ENCODE results near the gene NEDD4L.
"Not testable (repeated sequence)": the region's sequence is repeated elsewhere in the genome, so short reads cannot be mapped to it uniquely, and the experiment has no call there.

NEDD4L gene

DNA sequence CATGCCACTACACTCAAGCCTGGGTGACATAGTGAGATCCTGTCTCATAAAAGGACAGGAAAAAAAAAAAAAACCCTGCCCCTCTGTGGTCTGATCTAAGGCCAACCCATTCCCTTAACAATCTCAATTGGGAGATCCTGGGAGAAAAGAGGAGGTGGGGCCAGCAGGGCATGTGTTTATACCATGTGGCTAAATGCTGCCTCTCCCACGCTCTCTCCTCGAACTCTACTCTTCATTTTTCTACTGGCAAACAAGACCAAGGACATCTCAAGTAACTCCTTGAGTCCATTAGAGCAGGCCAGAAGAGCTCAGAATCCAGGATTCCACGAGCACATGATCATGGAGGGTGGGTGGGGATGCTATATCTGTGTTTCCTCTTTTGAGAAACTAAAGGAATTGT, 16.7 kb upstream of the NEDD4L start:
- no peak for DNase-seq

DNA sequence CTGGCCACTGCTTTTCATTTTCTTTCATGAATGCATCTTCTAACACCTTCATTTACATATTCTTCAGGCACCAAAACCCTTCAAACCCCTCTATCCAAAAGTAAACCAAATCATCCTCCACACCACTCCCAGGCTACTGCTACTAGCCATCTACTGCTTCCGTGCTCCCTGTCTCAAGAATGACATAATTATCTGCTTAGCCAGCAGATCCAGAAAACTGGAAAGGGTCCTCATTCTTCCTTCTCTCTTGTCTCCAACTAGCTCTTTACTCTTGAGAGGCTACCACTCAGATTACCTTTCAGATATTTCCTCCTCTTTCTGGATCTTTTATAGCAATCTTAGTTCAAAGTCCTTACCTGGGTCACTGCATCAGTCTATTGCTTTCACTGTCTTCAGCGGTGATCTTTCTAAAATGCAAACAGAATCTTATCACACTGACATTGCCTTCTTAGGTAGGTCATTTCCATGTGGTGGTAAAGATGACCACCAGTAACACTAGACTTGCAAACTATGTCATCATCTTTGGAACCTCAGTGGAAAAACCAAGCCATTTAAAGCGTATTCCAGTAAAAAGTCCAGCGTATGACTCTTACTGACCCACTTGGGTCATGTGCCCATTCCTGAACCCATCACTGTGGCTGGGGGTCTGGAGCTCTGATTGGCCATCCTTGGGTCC, 15.8 kb upstream of the NEDD4L start:
- DNase-seq = no peak

DNA sequence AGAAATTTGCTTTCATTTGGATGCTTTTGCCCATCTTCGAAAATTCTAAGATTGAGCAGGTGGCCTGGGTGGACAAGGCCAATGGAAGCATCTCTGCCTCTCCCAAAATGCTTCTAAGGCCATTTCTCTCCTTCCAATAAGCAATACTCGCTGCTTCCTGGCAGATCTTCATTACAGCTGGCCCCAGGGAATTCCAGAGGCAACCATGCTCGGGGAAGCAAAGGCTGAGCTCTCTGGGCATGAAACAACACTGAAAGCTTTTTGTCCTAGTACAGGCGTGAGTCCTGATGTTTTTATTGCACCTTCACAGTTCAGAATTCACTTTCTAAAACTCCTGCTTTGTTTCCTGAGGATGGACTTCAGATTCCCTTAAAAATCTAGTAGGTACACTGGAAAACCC, 11.8 kb upstream of the NEDD4L start:
- no peak for DNase-seq

DNA sequence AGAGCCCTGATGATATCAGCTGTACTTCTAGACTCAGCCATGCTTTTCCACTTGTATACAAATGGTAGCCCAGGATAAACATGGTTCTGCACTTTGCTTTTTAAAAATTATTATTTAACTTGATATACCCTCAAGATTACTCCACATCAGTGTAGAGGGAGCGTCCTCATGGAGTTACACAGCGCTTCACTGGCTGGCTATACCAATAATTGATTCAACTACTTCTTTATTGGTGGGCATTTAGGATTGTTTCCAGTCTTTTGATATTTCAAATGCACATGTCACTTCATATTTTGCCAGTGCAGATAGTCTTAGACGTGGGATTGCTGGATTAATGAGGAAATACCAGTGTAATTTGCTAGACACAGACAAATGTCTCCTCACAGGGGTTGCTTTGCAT, 10.8 kb upstream of the NEDD4L start:
- DNase-seq = no peak

DNA sequence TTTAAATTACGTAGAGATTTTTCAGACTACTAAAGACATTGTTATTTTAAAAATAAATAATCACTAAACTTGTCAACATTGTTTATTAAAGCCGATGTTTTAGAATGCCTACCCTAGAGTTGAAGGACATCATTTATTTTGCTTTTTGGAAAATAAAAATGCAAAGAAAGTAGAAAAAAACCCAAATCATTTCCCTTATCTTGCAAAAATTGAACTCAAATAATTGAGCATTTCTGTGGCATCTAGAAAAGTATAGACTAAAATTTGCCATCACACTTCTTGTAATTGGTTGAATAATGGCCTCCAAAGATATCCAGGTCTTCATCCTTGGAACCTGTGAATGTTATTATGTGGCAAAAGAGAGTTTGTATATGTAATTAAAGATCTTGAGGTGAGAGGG, 9.7 kb upstream of the NEDD4L start:
- DNase-seq = no peak

DNA sequence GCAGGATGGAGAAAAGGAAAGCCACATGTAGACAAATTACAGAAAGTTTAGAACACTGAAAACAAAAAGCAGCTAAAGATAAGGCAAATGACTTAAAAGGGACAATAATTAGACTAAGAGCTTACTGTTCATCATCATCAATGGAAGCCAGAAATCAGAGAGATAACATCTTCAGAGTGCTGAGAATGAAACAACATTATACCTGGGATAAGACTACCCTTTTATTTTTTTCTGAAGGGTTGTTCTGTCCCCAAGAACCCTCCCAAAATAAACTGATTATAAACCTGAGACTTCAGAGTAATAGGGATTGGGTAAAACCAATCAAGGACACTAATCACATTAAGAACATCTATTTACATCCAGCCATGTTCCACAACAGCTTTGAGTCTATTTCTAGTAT, 6.9 kb upstream of the NEDD4L start:
- no peak for DNase-seq

DNA sequence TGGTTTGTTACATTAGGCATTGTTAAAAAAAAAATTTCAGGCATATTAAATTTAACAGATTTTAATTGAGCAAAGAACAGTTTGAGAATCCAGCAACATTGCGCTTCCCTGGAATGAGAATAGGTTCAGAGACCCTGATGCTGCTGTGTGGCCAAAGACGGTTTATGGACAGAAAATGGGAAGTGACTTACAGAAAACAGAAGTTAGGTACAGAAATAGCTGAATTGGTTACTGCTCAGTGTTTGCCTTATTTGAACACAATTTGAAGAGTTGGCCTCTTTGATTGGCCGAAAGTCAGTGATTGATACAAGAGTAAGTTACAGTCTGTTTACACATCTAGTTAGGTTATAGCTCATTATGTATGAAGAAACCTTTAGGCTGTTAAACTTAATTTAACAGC, 6.0 kb upstream of the NEDD4L start:
- no peak for DNase-seq

DNA sequence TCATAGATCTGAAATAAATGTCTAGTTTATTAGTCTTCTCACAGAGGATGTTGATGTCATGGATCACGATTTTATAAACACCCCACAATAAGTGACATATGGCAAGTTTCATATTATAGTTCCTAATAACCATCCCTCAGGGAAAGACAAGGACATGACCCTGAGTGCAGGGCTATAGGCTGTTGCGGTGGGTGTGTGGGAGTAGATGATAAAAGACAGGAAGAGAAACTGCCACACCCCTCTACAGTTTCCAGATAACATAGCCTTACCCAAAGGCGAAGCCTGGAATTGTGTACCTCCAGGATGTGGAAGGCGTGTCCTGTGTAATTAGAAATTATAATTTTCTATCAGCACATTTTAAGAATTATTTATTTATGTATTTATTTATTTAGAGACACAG, 2.4 kb upstream of the NEDD4L start:
- no peak for DNase-seq

DNA sequence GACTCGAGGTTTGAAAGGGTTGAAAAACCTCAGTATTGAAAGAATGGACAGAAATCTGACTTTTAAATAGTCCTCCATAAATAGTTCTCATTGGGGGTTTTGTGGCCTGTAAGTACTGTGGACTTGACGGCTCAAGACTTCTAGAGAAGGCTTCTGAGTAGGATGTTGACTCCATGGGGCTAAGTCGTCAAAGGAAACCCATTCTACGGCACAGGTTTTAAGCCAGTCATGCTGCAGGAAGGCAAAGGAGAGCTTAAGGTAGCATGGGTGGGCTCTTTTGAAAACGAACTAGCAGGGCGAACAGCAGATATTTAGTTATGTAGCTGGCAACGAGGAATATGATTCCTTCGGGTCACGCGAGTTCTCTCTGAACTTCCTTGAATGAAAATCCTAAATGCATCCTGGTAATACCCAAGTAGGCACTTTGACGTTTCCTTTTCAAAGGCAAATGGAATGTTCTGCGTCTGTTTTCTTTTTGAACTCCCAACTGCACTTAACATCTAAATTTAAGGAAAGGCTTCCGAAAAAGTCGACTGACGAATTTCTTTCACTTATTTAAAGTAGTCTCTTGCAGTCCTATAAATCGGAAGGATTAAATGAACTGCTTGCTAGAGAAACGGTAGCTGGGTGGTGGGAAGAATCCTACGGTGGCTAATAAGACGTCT, 1.1 kb upstream of the NEDD4L start:
- DNase-seq = no peak

DNA sequence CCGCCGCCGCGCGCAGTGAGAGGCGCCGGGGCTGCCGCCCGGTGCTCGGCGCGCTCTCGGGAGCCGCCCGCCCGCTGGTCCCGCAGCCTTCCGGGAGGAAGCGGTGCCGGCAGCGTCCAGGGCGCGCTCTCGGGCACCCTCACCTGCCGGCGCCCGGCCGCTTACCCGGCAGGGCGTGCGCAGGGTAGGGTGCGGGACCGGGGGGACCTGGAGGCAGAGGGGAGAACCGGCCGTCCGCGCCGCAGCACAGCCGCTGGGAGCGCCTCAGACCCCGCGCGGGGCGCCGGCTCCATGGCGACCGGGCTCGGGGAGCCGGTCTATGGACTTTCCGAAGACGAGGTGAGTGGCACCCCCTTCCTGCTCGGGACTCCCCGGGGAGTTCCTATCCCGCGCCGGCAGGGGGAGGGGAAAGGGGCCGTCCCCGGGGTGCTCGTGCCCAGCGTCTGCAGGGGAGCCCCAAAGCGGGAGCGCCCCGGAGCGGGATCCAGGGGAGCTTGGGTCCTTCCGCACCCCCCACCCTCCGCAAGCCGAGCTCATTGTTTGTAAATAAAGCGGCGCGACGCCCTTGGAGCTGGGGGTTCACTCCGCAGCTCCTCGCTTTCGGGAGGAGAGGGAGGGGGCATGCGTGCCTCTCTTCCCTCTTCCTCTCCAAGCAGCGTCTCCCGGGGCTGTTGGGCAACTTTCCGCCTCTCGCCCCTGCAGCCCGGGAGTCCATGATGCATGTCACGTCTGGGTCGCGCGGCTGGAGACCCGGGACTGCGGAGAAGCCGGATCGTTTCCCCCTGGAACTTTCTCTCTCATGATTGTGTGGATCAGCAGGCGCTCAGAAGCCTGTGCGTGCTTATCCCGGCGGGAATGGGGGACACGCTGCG, 580 bp downstream of the NEDD4L start:
- peak; percentile 11 to 35 for DNase-seq

DNA sequence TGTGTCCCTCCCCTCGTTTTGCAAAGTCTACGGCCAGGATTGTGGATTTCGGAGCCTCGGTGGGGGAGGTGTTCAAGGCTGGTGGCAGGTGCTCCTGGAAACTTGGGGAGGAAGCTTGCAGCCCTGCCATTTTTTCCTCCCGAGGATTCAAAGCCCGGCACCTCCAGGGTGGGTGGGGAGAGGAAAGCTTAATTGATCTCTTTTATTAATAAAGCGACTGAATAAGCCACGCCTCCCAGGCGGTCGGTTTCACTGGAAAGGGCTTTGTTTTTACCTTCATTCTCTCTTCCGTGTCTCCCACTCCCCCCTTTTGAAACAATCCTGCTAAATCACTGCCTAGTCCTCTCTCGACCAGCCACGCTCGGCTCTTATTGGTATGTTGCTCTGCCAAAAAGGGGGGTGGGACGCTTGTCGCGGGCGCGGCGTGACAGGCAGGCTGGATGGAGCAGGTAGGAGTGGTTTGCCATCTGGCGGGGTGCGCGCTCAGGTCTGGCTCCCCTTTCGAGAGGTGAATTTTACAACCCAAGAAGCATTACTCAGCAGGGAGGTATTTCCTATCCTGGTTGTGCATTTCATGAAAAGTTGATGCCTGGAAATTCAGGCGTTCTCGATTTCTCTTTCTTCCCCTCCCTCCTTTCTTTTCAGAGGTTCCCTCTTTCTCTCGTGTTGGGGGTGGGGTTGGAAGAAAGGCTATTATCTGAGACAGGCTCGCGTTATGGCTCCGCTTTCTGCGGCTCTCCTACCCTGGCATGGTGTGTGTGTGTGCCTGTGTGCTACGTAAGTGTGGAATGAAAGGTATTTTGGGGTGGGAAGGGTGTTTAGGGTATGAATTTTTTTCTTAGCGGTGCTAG, 1.4 kb downstream of the NEDD4L start:
- DNase-seq = peak in 1 of 2 donors; percentile 6

DNA sequence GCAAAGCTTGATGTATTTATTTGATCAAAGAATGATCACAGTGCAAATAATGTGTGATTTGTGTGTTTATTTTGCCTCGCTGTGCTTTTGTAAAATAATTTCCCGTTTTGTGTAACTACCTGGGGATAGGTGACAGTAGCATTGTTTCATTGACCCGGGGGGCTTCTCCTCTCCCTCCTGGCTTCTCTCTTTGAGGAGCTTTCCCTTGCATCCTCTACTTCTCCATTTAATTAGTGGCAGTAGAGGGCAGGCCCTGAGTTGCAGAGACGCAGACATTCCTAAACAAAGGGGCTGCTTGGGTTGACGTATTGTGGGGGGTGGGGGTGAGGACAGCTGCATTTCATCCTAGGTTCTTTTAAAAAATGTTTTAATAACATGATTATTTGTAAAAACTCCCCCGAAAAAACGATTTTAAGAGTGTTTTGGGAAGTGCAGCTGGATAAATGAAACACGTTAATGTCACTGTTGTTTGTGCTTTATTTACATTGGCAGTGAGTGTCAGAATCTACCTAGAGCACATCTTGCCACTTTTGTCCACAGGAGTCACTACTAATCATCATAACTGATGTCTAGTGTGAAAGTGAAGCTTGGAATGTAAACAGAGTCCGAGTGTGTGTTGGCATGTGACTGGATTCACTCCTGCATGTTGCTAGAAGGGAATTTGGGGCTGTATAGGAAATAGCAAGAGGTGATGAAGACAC, 2.2 kb downstream of the NEDD4L start:
- no peak for DNase-seq

DNA sequence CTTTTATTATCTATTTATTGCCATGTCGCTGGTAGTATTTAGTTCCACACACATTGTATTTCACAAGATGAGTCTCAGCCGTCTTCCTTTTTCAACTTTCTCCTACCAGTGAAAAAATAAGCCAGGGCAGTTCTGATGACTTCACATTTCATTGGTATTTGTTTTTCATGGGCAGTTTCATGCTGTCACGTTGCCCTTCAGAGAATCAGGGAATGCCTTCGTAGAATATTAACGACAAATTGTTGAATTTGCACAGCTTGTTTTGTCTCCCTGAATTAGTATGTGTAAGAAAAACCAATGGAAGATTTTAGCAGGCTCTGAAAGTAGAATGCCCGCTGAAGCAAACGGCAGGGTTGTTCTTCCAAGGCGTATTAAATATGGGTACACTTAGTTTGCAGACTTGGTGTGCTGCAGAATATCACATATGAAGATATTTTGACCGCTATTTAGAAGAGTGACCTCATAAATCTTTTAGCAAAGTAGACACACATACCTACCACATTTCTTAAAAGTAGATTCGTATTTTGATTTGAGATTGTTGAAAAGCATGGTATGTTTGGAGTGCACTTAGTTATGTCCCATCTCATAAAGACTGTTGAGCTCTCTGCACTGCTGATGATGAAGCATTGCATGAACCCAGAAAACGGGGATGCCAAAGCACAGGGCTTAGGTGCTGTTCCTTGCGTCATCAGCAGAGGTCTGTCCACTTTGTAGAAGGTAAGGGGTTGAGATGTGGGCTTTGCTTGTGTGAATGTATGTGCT, 2.9 kb downstream of the NEDD4L start:
- DNase-seq = no peak

DNA sequence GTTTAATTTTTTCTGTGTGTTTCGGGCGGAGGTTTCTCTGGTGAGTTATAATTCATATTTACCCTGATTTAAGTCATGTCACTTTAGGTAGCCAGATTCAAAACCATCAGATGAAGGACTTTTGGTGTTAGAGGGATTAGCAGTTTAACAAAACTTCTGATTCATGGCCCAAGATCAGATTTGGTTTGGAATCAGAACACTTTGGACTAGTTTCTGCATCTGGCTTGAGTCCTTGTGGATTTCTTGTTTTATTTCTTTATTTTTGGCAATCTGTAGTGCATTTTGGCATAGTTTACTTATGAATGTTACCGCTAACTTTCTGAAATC, 3.5 kb downstream of the NEDD4L start:
- DNase-seq = no peak

DNA sequence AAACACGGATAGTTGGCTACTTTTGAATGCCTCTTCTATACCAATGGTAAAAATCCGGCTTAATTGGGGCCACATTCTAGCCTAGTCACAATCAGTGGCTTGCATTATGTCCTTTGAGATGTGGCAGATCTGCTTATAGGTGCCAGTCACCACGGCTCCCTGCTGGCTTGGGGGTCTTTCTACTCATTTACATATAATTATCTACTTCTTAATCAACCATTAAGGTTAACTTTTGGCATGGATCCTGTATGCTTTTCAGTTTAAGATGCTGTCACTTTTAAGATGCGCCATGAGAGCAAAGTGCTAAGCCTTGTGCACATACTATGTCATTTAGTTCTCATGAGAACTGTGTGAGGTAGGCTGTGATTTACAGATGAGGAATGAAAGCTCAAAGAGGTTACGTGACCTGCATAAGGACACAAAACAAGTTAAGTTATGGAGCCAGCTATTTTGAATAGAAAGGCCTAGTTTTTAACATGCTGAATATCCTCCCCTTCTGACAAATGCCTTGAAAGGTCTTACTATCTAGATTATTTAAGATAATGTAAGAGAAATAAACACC, 4.1 kb downstream of the NEDD4L start:
- DNase-seq = no peak

DNA sequence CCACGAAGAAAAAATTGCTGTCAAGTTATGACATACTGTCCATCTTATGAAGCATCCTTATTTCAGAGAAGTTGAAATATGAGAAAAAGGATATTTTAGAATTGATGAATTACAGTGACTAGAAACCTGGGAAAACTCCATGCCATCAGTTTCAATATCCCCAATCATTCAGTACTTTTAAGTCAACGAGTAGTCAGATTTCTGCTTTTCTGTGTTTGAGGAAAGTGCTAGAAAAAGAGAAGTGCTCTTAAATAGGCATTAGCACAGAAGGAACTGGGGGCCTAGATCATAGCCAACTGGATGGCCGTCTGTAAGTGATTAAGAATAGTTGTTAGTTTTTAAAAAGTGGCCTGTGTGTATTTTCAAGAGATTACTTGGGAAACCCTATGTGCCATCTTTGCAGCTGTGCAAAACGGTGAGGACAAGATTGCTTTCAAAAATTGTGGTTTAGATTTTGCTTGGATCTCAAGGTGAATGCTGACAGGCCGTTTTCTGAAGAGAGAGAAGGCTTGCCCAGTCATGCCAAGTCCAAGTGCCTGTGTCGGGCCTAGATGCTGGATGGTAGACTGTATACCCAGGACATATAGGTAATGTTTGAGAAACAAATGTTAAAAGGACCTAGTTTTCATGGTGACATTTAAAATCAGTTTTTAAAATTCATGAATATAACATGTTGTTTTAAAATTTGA, 5.1 kb downstream of the NEDD4L start:
- DNase-seq = no peak

DNA sequence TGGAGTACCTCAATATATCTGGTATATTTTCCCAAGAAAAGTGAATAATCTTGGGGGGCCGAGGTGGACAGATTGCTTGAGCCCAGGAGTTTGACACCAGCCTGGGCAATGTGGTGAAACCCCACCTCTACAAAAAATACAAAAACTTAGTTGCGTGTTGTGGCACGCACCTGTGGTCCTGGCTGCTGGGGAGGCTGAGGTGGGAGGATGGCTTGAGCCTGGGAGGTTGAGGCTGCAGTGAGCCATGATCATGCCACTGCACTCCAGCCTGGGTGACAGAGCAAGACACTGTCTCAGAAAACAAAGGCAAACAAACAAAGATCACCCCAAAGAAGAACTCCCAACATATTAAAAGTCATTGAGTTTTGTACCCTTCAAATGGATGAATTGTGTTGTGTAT, 6.9 kb downstream of the NEDD4L start:
- not testable (repeated sequence) for DNase-seq

DNA sequence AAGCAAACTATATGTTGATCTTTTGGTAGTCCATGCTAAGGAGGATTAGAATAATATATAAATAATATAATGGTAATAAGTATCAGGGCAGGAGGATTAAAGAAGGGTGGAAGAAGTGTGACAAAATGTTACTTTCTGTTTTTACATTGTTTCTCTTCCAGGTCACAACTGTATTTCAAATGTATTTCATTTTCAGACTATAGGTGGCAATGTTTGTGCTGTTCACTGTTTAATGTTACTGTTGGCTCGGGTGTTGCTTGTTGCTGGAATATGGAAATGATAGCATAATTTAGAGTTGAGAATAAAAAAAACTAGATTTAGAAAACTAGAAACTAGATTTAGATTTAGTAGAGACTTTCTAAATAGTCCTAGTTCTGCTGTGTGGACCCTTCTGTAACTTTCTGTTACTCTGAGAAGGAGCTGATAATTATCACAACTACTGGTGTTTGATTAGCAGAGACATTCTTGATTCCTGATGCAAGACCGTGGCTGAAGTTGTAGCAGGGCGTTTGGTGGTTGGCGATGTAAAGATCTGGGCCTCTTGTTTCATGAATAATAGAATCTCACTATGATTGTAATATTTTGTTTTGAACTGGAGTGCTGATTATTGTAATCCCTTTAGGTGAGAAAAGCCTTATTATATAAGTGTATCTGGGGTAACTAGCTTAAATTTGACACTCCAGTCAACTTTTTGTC, 7.9 kb downstream of the NEDD4L start:
- DNase-seq = no peak

DNA sequence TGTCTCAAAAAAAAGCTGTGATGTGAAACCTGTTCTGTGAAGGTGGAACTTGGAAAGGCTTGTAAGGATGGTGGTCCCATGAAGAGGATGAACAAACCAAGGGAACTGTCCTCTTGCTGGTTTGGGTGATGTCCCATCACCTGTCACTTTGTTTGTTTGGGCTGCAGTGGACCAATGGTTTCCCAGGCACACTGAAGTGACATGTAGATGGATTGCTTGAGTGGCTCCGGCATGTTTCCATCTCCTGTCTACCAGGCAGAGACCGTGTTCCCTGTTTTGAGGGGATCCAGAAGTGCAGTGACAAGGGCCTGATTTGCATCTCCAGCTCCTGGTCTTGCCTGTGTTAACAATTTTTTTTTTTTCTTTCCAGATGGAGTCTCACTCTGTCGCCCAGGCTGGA, 8.9 kb downstream of the NEDD4L start:
- DNase-seq = no peak

Data from stimulated activated CD4-positive, alpha-beta T cell treated with anti-CD3 and anti-CD28 coated beads, Interleukin-2, amount 100 ng/mL, for 48 hours (primary cell).